ENCODE measurements around the gene FAM135A. TPM values are rescaled to one million over a fixed set of nuclear protein-coding genes. Genes with fewer than 3 reads are reported as not detected.

Gene FAM135A
- total and polyA plus RNA-seq, 2 of the 8 experiments (the other 6 are each of a cell fraction or from before 2014, with no cell fraction given): 17.4 to 35.7 TPM

DNA sequence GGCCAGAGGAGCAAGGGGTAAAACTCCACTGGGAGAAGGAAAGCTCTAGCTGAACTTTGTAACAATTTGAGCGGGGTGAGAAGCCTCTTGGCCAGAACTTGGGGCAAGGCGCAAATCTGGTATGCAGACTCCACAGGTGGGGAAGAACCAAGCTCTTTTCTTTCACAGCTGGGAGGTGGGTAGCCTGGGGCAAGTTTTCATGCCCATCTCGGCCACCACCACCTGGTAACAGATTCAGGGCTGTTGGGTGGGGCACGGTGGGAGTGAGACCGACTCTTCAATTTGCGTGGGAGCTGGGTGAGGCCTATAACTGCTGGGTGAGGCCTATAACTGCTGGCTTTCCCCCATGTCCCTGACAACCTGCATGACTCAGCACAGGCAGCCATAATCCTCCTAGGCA is 190.9 kb downstream of the FAM135A start:
- 99% methylated on average over 6 of the region's 6 CpGs; no CpG with 5 or more reads in 1 of the 2 experiments for WGBS, 2 experiments (ENCODE audit: extremely low coverage in 1 of 2, insufficient coverage in 1 of 2, insufficient read length in 1 of 2, insufficient replicate concordance in 2 of 2, low coverage in 1 of 2, low lambda C conversion rate in 2 of 2, missing lambda C conversion rate in 1 of 2)
- CTCF ChIA-PET (ENCODE audit: partially characterized antibody): interaction anchor here (0.5 to 2.1 kb wide), 5 partner anchors 11 to 295 kb away, joined by 3 to 4 read pairs (median 4); no protein-coding TSS in a partner anchor
- POLR2A ChIA-PET (ENCODE audit: partially characterized antibody): no interaction called here
- TF ChIP-seq RNF2 (IDR thresholded peaks at IDR 0.05; ENCODE audit: borderline replicate concordance, low read depth, low read length, missing control alignments, poor library complexity, severe bottlenecking) (no peak), SP4 (IDR thresholded peaks at IDR 0.05; ENCODE audit: low read length) (no peak), BCL11A (IDR thresholded peaks at IDR 0.05; ENCODE audit: low read depth in 2 of 2, low read length in 2 of 2) (no peak), TEAD4 (IDR thresholded peaks at IDR 0.05; ENCODE audit: low read depth, low read length) (no peak), RAD21 (IDR thresholded peaks at IDR 0.05 in 1 of 2, conservative IDR thresholded peaks at IDR 0.05 in 1 of 2; ENCODE audit: low read depth in 2 of 2, low read length in 2 of 2) (no peak), ASH2L (IDR thresholded peaks at IDR 0.05; ENCODE audit: low read length) (no peak), POLR2AphosphoS5 (IDR thresholded peaks at IDR 0.05; ENCODE audit: low read depth, low read length) (no peak), POLR2A (IDR thresholded peaks at IDR 0.05; ENCODE audit: control extremely low read depth in 1 of 2, low read depth in 2 of 2, low read length in 2 of 2) (no peak), SP1 (IDR thresholded peaks at IDR 0.05; ENCODE audit: low read depth, low read length) (no peak), SIN3A (conservative IDR thresholded peaks at IDR 0.05 in 1 of 2, IDR thresholded peaks at IDR 0.05 in 1 of 2; ENCODE audit: low read depth in 1 of 2, low read length in 2 of 2) (no peak), KDM5A (IDR thresholded peaks at IDR 0.05; ENCODE audit: low read length) (no peak)
- TF ChIP-seq, protein P1, sequence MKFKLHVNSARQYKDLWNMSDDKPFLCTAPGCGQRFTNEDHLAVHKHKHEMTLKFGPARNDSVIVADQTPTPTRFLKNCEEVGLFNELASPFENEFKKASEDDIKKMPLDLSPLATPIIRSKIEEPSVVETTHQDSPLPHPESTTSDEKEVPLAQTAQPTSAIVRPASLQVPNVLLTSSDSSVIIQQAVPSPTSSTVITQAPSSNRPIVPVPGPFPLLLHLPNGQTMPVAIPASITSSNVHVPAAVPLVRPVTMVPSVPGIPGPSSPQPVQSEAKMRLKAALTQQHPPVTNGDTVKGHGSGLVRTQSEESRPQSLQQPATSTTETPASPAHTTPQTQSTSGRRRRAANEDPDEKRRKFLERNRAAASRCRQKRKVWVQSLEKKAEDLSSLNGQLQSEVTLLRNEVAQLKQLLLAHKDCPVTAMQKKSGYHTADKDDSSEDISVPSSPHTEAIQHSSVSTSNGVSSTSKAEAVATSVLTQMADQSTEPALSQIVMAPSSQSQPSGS (IDR thresholded peaks at IDR 0.05; ENCODE audit: low read length): no peak

More for the DNA sequence above, 190.9 kb downstream of the FAM135A start:
- no peak overlapping the region for H3K56ac ChIP-seq (replicated peaks; ENCODE audit: insufficient read length, low read depth, low read length)
- H2AK5ac ChIP-seq (ENCODE audit: low read depth, low read length): no peak overlapping the region
- no peak overlapping the region for H2BK5ac ChIP-seq (ENCODE audit: low read depth, low read length)
- DNase-seq (ENCODE audit: low read depth in 1 of 2, low spot score in 2 of 2) (no peak), FAIRE-seq (no peak)
- no peak overlapping the region for H3K18ac ChIP-seq (ENCODE audit: extremely low read depth, low read length)
- no peaks in the 10 kb centered on the region for H4K20me1 ChIP-seq (replicated peaks in 1 of 2; ENCODE audit: control insufficient read depth in 1 of 2, insufficient read depth in 2 of 2, low read length in 2 of 2)
- no peak overlapping the region for H2BK15ac ChIP-seq (ENCODE audit: low read length)
- H2BK12ac ChIP-seq (ENCODE audit: low read depth, low read length): no peak overlapping the region
- H3K4me3 ChIP-seq (ENCODE audit: extremely low read depth in 1 of 4, insufficient read depth in 2 of 4, low read depth in 3 of 4, low read length in 4 of 4): no peak overlapping the region
- H3K14ac ChIP-seq (ENCODE audit: insufficient read length): no peak overlapping the region
- no peaks in the 10 kb centered on the region for H3K79me2 ChIP-seq (ENCODE audit: control insufficient read depth in 1 of 2, insufficient read depth in 2 of 2, low read length in 2 of 2)
- no peak overlapping the region for H3K4ac ChIP-seq (replicated peaks; ENCODE audit: insufficient read length, low read depth, low read length)
- no peak overlapping the region for H3K23ac ChIP-seq (ENCODE audit: insufficient read length)
- no peak overlapping the region for H2AFZ ChIP-seq (ENCODE audit: low read length)
- H2BK120ac ChIP-seq (replicated peaks; ENCODE audit: low read depth, low read length): no peak overlapping the region
- H2BK20ac ChIP-seq (ENCODE audit: low read length): no peak overlapping the region
- peaks cover 7 to 8% of the 10 kb centered on the region in 2 experiments; a peak in 2 of 4 replicates for H3K9me3 ChIP-seq (ENCODE audit: insufficient read depth in 2 of 2, low read depth in 1 of 2, low read length in 1 of 2)
- H3K9ac ChIP-seq (replicated peaks in 1 of 4; ENCODE audit: extremely low read depth in 1 of 4, low read depth in 3 of 4, low read length in 3 of 4): no peak overlapping the region
- no peak overlapping the region for H4K91ac ChIP-seq (replicated peaks; ENCODE audit: insufficient read length, low read length)
- no peak overlapping the region for H4K8ac ChIP-seq (ENCODE audit: extremely low read depth, insufficient read depth, low read length)
- H3K79me1 ChIP-seq (ENCODE audit: low read depth, low read length): no peaks in the 10 kb centered on the region
- no peak overlapping the region for H3K27ac ChIP-seq (ENCODE audit: low read depth, low read length)
- no peak overlapping the region for H4K5ac ChIP-seq (ENCODE audit: insufficient read length, low read depth, low read length)
- no peak overlapping the region for H3K4me2 ChIP-seq (ENCODE audit: insufficient read depth in 1 of 2, low read depth in 2 of 2, low read length in 2 of 2)
- peaks cover 2 to 15% (median 7%) of the 10 kb centered on the region in 4 experiments; a peak in 4 of 7 replicates for H3K4me1 ChIP-seq (replicated peaks in 1 of 4; ENCODE audit: control insufficient read depth in 3 of 4, insufficient read depth in 4 of 4, low read length in 3 of 4)
- H3K27me3 ChIP-seq (replicated peaks in 1 of 4; ENCODE audit: control insufficient read depth in 3 of 4, extremely low read depth in 1 of 4, insufficient read depth in 3 of 4, low read length in 3 of 4): no peaks in the 10 kb centered on the region
- no peaks in the 10 kb centered on the region for H3K23me2 ChIP-seq (ENCODE audit: low read depth, low read length)
- no peaks in the 10 kb centered on the region for H3K36me3 ChIP-seq (ENCODE audit: control insufficient read depth in 2 of 4, insufficient read depth in 4 of 4, low read length in 3 of 4)

All from H1 (cell line).